ENCODE data around the gene STXBP5L. TPM values are rescaled to one million over a fixed set of nuclear protein-coding genes. Genes with fewer than 3 reads are reported as not detected.

STXBP5L gene
- total RNA-seq, 2 donors from 2014 or later, result 0.97 to 3.6 TPM

- no peaks in the 10 kb centered on the region for H3K9me3 ChIP-seq (ENCODE audit: control insufficient read depth, low read length)
- no peak for DNase-seq
- H3K4me3 ChIP-seq (ENCODE audit: low read length), result no peak overlapping the region
- peaks cover 1% of the 10 kb centered on the region for H3K27me3 Mint-ChIP-seq (ENCODE audit: insufficient read depth)
- H3K9ac ChIP-seq (ENCODE audit: extremely low read depth, low read length, poor library complexity, severe bottlenecking), result no peak overlapping the region
- H3K36me3 Mint-ChIP-seq (ENCODE audit: low read depth), result no peaks in the 10 kb centered on the region
- no peak overlapping the region for H3K4me3 Mint-ChIP-seq
- H3K36me3 ChIP-seq (ENCODE audit: control insufficient read depth, insufficient read depth, low read length), result no peaks in the 10 kb centered on the region
- no peaks in the 10 kb centered on the region for H3K27me3 ChIP-seq (ENCODE audit: control insufficient read depth, insufficient read depth, low read length, poor library complexity, severe bottlenecking)
- H3K4me1 Mint-ChIP-seq, result no peaks in the 10 kb centered on the region
- H3K9me3 Mint-ChIP-seq, result peaks cover 5% of the 10 kb centered on the region
- no peaks in the 10 kb centered on the region for H3K4me1 ChIP-seq (ENCODE audit: control insufficient read depth, insufficient read depth, low read length)
- TF ChIP-seq CTCF (conservative IDR thresholded peaks at IDR 0.05), result no peak
- no peak overlapping the region for H3K27ac Mint-ChIP-seq
- H3K27ac ChIP-seq (ENCODE audit: low read depth, low read length), result no peak overlapping the region
Observed at GRCh38 chr3:121295979-121296378, 388.0 kb downstream of the STXBP5L start.

GRCh38 chr3:121324320-121324719, 416.3 kb downstream of the STXBP5L start:
- Mint-ChIP-seq H3K4me1 (no peaks in the 10 kb centered on the region), H3K27me3 (ENCODE audit: insufficient read depth) (no peaks in the 10 kb centered on the region), H3K9me3 (no peaks in the 10 kb centered on the region), H3K27ac (no peak overlapping the region), H3K4me3 (no peak overlapping the region), H3K36me3 (ENCODE audit: low read depth) (no peaks in the 10 kb centered on the region)
- Histone ChIP-seq H3K4me3 (ENCODE audit: low read length) (no peak overlapping the region), H3K4me1 (ENCODE audit: control insufficient read depth, insufficient read depth, low read length) (no peaks in the 10 kb centered on the region), H3K9ac (ENCODE audit: extremely low read depth, low read length, poor library complexity, severe bottlenecking) (no peak overlapping the region), H3K27me3 (ENCODE audit: control insufficient read depth, insufficient read depth, low read length, poor library complexity, severe bottlenecking) (no peaks in the 10 kb centered on the region), H3K36me3 (ENCODE audit: control insufficient read depth, insufficient read depth, low read length) (no peaks in the 10 kb centered on the region), H3K9me3 (ENCODE audit: control insufficient read depth, low read length) (no peaks in the 10 kb centered on the region), H3K27ac (ENCODE audit: low read depth, low read length) (no peak overlapping the region)
- no peak for DNase-seq
- no peak for TF ChIP-seq CTCF (conservative IDR thresholded peaks at IDR 0.05)

- 80 to 92% methylated on average over 1 of the region's 1 CpG for WGBS, 2 experiments (ENCODE audit: insufficient coverage in 1 of 2, insufficient read length in 1 of 2)
- H3K36me3 Mint-ChIP-seq (ENCODE audit: low read depth), result no peaks in the 10 kb centered on the region
- H3K27ac Mint-ChIP-seq, result no peak overlapping the region
- TF ChIP-seq CTCF (conservative IDR thresholded peaks at IDR 0.05), result no peak
- H3K9ac ChIP-seq (ENCODE audit: extremely low read depth, low read length, poor library complexity, severe bottlenecking), result no peak overlapping the region
- H3K4me1 Mint-ChIP-seq, result no peaks in the 10 kb centered on the region
- H3K9me3 ChIP-seq (ENCODE audit: control insufficient read depth, low read length), result no peaks in the 10 kb centered on the region
- no peak overlapping the region for H3K4me3 ChIP-seq (ENCODE audit: low read length)
- no peaks in the 10 kb centered on the region for H3K27me3 ChIP-seq (ENCODE audit: control insufficient read depth, insufficient read depth, low read length, poor library complexity, severe bottlenecking)
- no peaks in the 10 kb centered on the region for H3K27me3 Mint-ChIP-seq (ENCODE audit: insufficient read depth)
- no peaks in the 10 kb centered on the region for H3K4me1 ChIP-seq (ENCODE audit: control insufficient read depth, insufficient read depth, low read length)
- H3K4me3 Mint-ChIP-seq, result no peak overlapping the region
- DNase-seq, result no peak
- no peaks in the 10 kb centered on the region for H3K9me3 Mint-ChIP-seq
- no peaks in the 10 kb centered on the region for H3K36me3 ChIP-seq (ENCODE audit: control insufficient read depth, insufficient read depth, low read length)
- no peak overlapping the region for H3K27ac ChIP-seq (ENCODE audit: low read depth, low read length)
Observed at GRCh38 chr3:121330118-121330517, 422.1 kb downstream of the STXBP5L start.
